Measurements from ENCODE around the gene SETD6. TPM values are rescaled to one million over a fixed set of nuclear protein-coding genes. Genes with fewer than 3 reads are reported as not detected.
"Not testable (repeated sequence)": the region's sequence is repeated elsewhere in the genome, so short reads cannot be mapped to it uniquely, and the experiment has no call there.

Gene SETD6
- total RNA-seq, 4 donors from 2014 or later = 30.8 to 40.2 (median 38.4) TPM

DNA sequence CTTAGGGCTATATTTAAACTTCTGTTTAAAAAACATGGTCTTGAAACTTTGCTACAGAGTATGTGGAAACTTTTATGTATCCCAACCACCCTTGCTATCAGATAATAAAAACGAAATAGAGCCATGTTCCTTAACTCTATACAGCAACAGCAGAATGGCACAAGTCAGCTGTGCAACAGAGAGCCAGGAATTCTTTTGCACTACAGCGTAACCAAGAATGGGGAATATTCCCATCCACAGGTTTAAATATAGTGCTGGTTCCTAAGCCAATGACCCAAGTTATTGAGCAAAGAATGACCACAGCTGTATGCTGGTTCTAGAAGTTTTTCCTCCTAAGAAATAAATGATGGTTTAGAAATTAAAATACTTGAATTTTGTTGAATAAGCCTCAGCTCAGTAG is 33.1 kb downstream of the SETD6 start:
- Histone ChIP-seq H3K27ac (peak overlapping the region; percentile 4 to 52 (median 34)), H3K36me3 (peaks cover 0 to 80% of the 10 kb centered on the region in 2 donors), H3K27me3 (no peaks in the 10 kb centered on the region), H3K9me3 (no peaks in the 10 kb centered on the region), H3K4me3 (no peak overlapping the region), H3K4me1 (peaks cover 28 to 35% of the 10 kb centered on the region in 2 donors)
- intact Hi-C loops (cut with DNase I; ENCODE audit: low total_unique reads) = no loop called here
- TF ChIP-seq POLR2A (IDR thresholded peaks at IDR 0.05) = no peak
- TF ChIP-seq, protein P1, sequence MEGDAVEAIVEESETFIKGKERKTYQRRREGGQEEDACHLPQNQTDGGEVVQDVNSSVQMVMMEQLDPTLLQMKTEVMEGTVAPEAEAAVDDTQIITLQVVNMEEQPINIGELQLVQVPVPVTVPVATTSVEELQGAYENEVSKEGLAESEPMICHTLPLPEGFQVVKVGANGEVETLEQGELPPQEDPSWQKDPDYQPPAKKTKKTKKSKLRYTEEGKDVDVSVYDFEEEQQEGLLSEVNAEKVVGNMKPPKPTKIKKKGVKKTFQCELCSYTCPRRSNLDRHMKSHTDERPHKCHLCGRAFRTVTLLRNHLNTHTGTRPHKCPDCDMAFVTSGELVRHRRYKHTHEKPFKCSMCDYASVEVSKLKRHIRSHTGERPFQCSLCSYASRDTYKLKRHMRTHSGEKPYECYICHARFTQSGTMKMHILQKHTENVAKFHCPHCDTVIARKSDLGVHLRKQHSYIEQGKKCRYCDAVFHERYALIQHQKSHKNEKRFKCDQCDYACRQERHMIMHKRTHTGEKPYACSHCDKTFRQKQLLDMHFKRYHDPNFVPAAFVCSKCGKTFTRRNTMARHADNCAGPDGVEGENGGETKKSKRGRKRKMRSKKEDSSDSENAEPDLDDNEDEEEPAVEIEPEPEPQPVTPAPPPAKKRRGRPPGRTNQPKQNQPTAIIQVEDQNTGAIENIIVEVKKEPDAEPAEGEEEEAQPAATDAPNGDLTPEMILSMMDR (IDR thresholded peaks at IDR 0.05 in 4 of 5, conservative IDR thresholded peaks at IDR 0.05 in 1 of 5) = no peak
- ATAC-seq = peak in 1 of 2 donors; percentile 60
- no peak for DNase-seq
- in situ Hi-C loops (cut with MboI; ENCODE audit: low sequenced_read_pairs in 4 of 4) = no loop called here

DNA sequence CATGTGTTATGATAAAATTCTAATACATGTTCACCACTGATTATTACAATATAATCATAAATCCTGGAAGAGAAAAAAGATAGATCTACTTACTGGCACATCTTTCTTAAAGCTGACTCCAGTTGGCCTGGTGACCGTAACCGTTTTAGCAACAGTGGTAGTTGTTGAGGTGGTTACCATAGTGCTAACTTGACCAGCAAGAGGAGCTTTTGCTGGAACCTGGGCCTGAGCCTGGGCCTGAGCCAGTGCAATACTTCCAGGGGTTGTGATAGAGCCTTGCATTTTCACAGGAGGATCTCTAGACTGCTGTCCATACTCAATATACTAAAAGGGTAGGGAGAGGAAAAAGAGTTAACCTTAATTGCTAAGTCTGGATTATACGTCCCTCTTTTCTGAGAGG is 36.2 kb downstream of the SETD6 start:
- Histone ChIP-seq H3K27me3 (no peaks in the 10 kb centered on the region), H3K4me1 (peaks cover 28 to 35% of the 10 kb centered on the region in 2 donors), H3K36me3 (peaks cover 0 to 80% of the 10 kb centered on the region in 2 donors), H3K4me3 (no peak overlapping the region), H3K9me3 (no peaks in the 10 kb centered on the region), H3K27ac (peak overlapping the region; percentile 7 to 34 (median 14))
- intact Hi-C loops (cut with DNase I; ENCODE audit: low total_unique reads) = no loop called here
- ATAC-seq (peak in 1 of 2 donors; percentile 85), DNase-seq (peak in 1 of 2 donors; percentile 53)
- in situ Hi-C loops (cut with MboI; ENCODE audit: low sequenced_read_pairs in 4 of 4) = no loop called here
- no peak for TF ChIP-seq POLR2A (IDR thresholded peaks at IDR 0.05)
- TF ChIP-seq, protein P1 (IDR thresholded peaks at IDR 0.05 in 4 of 5, conservative IDR thresholded peaks at IDR 0.05 in 1 of 5) = no peak

DNA sequence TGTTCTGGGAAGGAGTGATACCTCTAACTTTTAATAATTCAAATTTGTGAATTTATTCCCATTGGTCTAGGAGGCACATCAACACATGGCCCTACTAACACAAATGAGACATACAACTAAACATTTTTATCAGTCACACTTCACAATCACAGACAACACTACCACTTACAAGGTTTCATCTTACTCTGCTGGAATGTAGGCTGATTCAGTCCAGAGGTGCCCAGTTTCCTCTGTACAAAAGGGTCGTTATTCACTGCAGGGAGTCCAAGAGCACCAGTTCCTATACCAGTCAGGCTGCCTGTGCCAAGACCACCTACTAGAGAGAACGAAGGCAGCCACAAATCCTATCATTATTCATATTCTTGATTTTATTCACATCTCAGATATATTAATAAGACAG is 41.4 kb downstream of the SETD6 start:
- no peak for ATAC-seq
- Histone ChIP-seq H3K27ac (no peak overlapping the region), H3K4me3 (no peak overlapping the region), H3K4me1 (peaks cover 0 to 8% of the 10 kb centered on the region in 2 donors), H3K27me3 (no peaks in the 10 kb centered on the region), H3K9me3 (no peaks in the 10 kb centered on the region), H3K36me3 (peaks cover 3 to 74% of the 10 kb centered on the region in 2 donors)
- no peak for DNase-seq
- in situ Hi-C loops (cut with MboI; ENCODE audit: low sequenced_read_pairs in 4 of 4) = no loop called here
- intact Hi-C loops (cut with DNase I; ENCODE audit: low total_unique reads) = no loop called here
- no peak for TF ChIP-seq POLR2A (IDR thresholded peaks at IDR 0.05)
- TF ChIP-seq, protein P1 (IDR thresholded peaks at IDR 0.05 in 4 of 5, conservative IDR thresholded peaks at IDR 0.05 in 1 of 5) = no peak

GRCh38 chr16:58563235-58563634 is 47.9 kb downstream of the SETD6 start:
- no peak for ATAC-seq
- intact Hi-C loops (cut with DNase I; ENCODE audit: low total_unique reads) (no loop called here), in situ Hi-C loops (cut with MboI; ENCODE audit: low sequenced_read_pairs in 4 of 4) (no loop called here)
- Histone ChIP-seq H3K4me3 (no peak overlapping the region), H3K9me3 (no peaks in the 10 kb centered on the region), H3K36me3 (peaks cover under 1 to 67% of the 10 kb centered on the region in 2 donors), H3K4me1 (no peaks in the 10 kb centered on the region), H3K27me3 (no peaks in the 10 kb centered on the region), H3K27ac (no peak overlapping the region)
- TF ChIP-seq POLR2A (IDR thresholded peaks at IDR 0.05) = no peak
- TF ChIP-seq, protein P1 (IDR thresholded peaks at IDR 0.05 in 4 of 5, conservative IDR thresholded peaks at IDR 0.05 in 1 of 5) = no peak
- DNase-seq = no peak

DNA sequence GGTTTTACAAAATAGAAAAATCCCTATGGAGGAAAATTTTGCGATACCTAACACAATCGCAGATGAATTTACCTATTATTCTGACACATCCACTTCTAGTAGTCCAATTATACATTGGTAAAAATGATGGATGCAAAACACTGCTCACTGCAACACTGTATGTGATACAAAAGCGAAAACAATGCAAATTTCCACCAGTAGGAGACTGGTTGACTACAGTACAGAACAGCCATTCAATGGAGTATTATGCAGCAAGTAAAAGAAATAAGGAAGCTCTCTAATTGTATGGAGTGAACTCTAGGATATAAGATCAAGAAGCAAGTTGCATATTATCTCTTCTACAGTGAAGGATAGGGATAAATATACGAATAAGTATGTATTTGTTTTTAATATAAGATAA is 48.5 kb downstream of the SETD6 start:
- Histone ChIP-seq H3K4me3 (no peak overlapping the region), H3K4me1 (no peaks in the 10 kb centered on the region), H3K27me3 (no peaks in the 10 kb centered on the region), H3K9me3 (no peaks in the 10 kb centered on the region), H3K36me3 (peaks cover 0 to 62% of the 10 kb centered on the region in 2 donors), H3K27ac (no peak overlapping the region)
- intact Hi-C loops (cut with DNase I; ENCODE audit: low total_unique reads) (no loop called here), in situ Hi-C loops (cut with MboI; ENCODE audit: low sequenced_read_pairs in 4 of 4) (no loop called here)
- ATAC-seq = no peak
- TF ChIP-seq, protein P1 (IDR thresholded peaks at IDR 0.05 in 4 of 5, conservative IDR thresholded peaks at IDR 0.05 in 1 of 5) = no peak
- no peak for TF ChIP-seq POLR2A (IDR thresholded peaks at IDR 0.05)
- DNase-seq = no peak

- H3K4me3 ChIP-seq; in situ Hi-C loops (cut with MboI; ENCODE audit: low sequenced_read_pairs in 4 of 4); intact Hi-C loops (cut with DNase I; ENCODE audit: low total_unique reads); H3K9me3 ChIP-seq; ATAC-seq; H3K27me3 ChIP-seq; H3K27ac ChIP-seq; DNase-seq; H3K4me1 ChIP-seq: not testable (repeated sequence)
- H3K36me3 ChIP-seq = peaks cover 0 to 57% of the 10 kb centered on the region in 2 donors
These were observed 50.4 kb downstream of the SETD6 start for GRCh38 chr16:58565697-58566096.

Measured in gastrocnemius medialis (tissue), 4 donors.